ENCODE results near the gene AAMDC. TPM values are rescaled to one million over a fixed set of nuclear protein-coding genes. Genes with fewer than 3 reads are reported as not detected.

The AAMDC gene
- polyA plus RNA-seq, 3 donors = 8.9 to 32.9 (median 28.1) TPM

DNA sequence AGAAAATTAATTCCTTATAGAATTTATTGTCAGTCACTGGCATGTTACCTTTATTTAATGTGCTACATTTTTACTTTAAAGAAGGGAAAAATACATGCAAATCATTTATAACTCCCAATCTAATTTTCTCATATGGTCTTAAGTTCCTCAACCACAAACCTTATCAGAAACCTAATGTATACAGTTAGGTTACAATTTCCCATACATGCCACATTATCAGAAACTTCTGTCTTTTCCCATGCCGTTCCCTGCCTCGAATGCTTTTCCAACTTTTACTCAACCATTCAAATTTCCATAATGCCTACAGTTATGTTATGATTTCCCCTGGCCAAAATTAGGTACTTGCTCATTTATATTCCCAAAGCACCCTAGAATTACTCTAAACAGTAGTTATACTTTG lies 14.0 kb upstream of the AAMDC start:
- H3K79me2 ChIP-seq (ENCODE audit: insufficient read depth, low read length) = peaks cover 95% of the 10 kb centered on the region
- DNase-seq = no peak
- H3K9me3 ChIP-seq (replicated peaks in 1 of 2; ENCODE audit: control insufficient read depth in 1 of 2, insufficient read depth in 1 of 2, low read length in 2 of 2) = no peaks in the 10 kb centered on the region
- TF ChIP-seq, protein P1, sequence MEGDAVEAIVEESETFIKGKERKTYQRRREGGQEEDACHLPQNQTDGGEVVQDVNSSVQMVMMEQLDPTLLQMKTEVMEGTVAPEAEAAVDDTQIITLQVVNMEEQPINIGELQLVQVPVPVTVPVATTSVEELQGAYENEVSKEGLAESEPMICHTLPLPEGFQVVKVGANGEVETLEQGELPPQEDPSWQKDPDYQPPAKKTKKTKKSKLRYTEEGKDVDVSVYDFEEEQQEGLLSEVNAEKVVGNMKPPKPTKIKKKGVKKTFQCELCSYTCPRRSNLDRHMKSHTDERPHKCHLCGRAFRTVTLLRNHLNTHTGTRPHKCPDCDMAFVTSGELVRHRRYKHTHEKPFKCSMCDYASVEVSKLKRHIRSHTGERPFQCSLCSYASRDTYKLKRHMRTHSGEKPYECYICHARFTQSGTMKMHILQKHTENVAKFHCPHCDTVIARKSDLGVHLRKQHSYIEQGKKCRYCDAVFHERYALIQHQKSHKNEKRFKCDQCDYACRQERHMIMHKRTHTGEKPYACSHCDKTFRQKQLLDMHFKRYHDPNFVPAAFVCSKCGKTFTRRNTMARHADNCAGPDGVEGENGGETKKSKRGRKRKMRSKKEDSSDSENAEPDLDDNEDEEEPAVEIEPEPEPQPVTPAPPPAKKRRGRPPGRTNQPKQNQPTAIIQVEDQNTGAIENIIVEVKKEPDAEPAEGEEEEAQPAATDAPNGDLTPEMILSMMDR (IDR thresholded peaks at IDR 0.05) = no peak
- intact Hi-C loops (cut with micrococcal nuclease) = no loop called here
- no peaks in the 10 kb centered on the region for H3K9me3 Mint-ChIP-seq
- H3K36me3 ChIP-seq (replicated peaks in 1 of 2; ENCODE audit: control insufficient read depth in 1 of 2, insufficient read depth in 2 of 2, low read length in 2 of 2) = peaks cover 3 to 33% of the 10 kb centered on the region in 2 donors
- H3K4me1 Mint-ChIP-seq = peaks cover 9% of the 10 kb centered on the region
- no peak overlapping the region for H3K27ac ChIP-seq (ENCODE audit: low read depth in 1 of 2, low read length in 2 of 2)
- H3K4me2 ChIP-seq (replicated peaks; ENCODE audit: extremely low read depth, low read length, poor library complexity, severe bottlenecking) = no peak overlapping the region
- H3K9ac ChIP-seq (ENCODE audit: insufficient read depth, low read length, poor library complexity, severe bottlenecking) = no peak overlapping the region
- H3K4me1 ChIP-seq (ENCODE audit: control insufficient read depth in 1 of 2, insufficient read depth in 2 of 2, low read length in 2 of 2) = no peaks in the 10 kb centered on the region
- H3K27me3 ChIP-seq (ENCODE audit: control insufficient read depth in 2 of 2, insufficient read depth in 2 of 2, low read length in 2 of 2) = no peaks in the 10 kb centered on the region
- H3K4me3 Mint-ChIP-seq = no peak overlapping the region
- H3K27me3 Mint-ChIP-seq (ENCODE audit: low read depth in 3 of 3) = peaks cover 0 to 2% (median 0%) of the 10 kb centered on the region in 3 donors
- no peak overlapping the region for H3K4me3 ChIP-seq (replicated peaks in 1 of 3; ENCODE audit: low read depth in 2 of 3, low read length in 3 of 3)
- peaks cover 99% of the 10 kb centered on the region for H4K20me1 ChIP-seq (ENCODE audit: insufficient read depth, low read length)
- WGBS (ENCODE audit: insufficient coverage) = 100% methylated on average over 1 of the region's 2 CpGs
- no peak overlapping the region for H3K27ac Mint-ChIP-seq
- no peak overlapping the region for H2AFZ ChIP-seq (ENCODE audit: insufficient read depth, low read depth, low read length, poor library complexity, severe bottlenecking)
- H3K36me3 Mint-ChIP-seq = peaks cover 16 to 31% of the 10 kb centered on the region in 2 donors

DNA sequence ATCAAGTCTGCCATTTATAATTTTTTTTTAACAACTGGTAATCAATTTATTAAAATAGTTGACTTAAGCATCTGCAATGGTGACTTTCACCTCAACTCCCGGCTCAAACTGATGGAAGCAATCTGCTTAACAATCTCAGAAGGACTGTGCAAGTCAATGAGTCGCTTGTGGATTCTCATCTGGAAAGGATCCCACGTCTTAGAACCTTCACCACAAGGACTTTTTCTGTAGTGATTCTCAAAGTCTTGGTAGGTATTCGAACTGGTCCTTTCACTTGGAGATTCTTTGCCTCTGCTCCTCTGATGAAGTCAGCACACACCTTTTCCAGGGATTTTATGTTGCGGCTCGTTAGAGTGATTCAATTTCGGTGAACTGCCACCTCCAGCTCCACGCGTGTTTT lies 7.7 kb upstream of the AAMDC start:
- Histone ChIP-seq H3K27ac (ENCODE audit: low read depth in 1 of 2, low read length in 2 of 2) (no peak overlapping the region), H3K79me2 (ENCODE audit: insufficient read depth, low read length) (peaks cover 98% of the 10 kb centered on the region), H3K4me3 (replicated peaks in 1 of 3; ENCODE audit: low read depth in 2 of 3, low read length in 3 of 3) (no peak overlapping the region), H3K9ac (ENCODE audit: insufficient read depth, low read length, poor library complexity, severe bottlenecking) (no peak overlapping the region), H2AFZ (ENCODE audit: insufficient read depth, low read depth, low read length, poor library complexity, severe bottlenecking) (no peak overlapping the region), H4K20me1 (ENCODE audit: insufficient read depth, low read length) (peaks cover 98% of the 10 kb centered on the region), H3K36me3 (replicated peaks in 1 of 2; ENCODE audit: control insufficient read depth in 1 of 2, insufficient read depth in 2 of 2, low read length in 2 of 2) (peaks cover 5 to 44% of the 10 kb centered on the region in 2 donors), H3K9me3 (replicated peaks in 1 of 2; ENCODE audit: control insufficient read depth in 1 of 2, insufficient read depth in 1 of 2, low read length in 2 of 2) (peaks cover 5 to 9% of the 10 kb centered on the region in 2 donors), H3K27me3 (ENCODE audit: control insufficient read depth in 2 of 2, insufficient read depth in 2 of 2, low read length in 2 of 2) (no peaks in the 10 kb centered on the region), H3K4me1 (ENCODE audit: control insufficient read depth in 1 of 2, insufficient read depth in 2 of 2, low read length in 2 of 2) (no peaks in the 10 kb centered on the region), H3K4me2 (replicated peaks; ENCODE audit: extremely low read depth, low read length, poor library complexity, severe bottlenecking) (no peak overlapping the region)
- no peaks in the 10 kb centered on the region for H3K27me3 Mint-ChIP-seq (ENCODE audit: low read depth in 3 of 3)
- TF ChIP-seq, protein P1 (IDR thresholded peaks at IDR 0.05) = no peak
- H3K4me3 Mint-ChIP-seq = no peak overlapping the region
- H3K9me3 Mint-ChIP-seq = peaks cover 3 to 5% (median 4%) of the 10 kb centered on the region in 7 donors
- peaks cover 14% of the 10 kb centered on the region for H3K4me1 Mint-ChIP-seq
- no peak for DNase-seq
- peaks cover 24 to 35% of the 10 kb centered on the region in 2 donors for H3K36me3 Mint-ChIP-seq
- intact Hi-C loops (cut with micrococcal nuclease) = no loop called here
- 90% methylated on average over 6 of the region's 9 CpGs for WGBS (ENCODE audit: insufficient coverage)
- H3K27ac Mint-ChIP-seq = no peak overlapping the region
